Karpas-422 (cell line): ENCODE measurements around the gene IMMT. TPM values are rescaled to one million over a fixed set of nuclear protein-coding genes. Genes with fewer than 3 reads are reported as not detected.
"Not testable (repeated sequence)": the region's sequence is repeated elsewhere in the genome, so short reads cannot be mapped to it uniquely, and the experiment has no call there.

Experiments
- DNase-seq: peaks from one replicate; pipeline ENCODE4 v3.0.0-alpha.2; 2015
- H2AFZ ChIP-seq: fragments of 200-600 bp; sonication (generic); 2 replicates; pipeline ENCODE4 v1.6.1; 2014; ENCODE audit warnings: antibody characterized with exemption, low read length, mixed read lengths
- H3K27ac ChIP-seq: fragments of 200-600 bp; sonication (generic); 2 replicates; pipeline ENCODE4 v1.5.1; 2014; ENCODE audit warnings: mild to moderate bottlenecking, low read length, moderate library complexity
- H3K27me3 ChIP-seq: fragments of 200-600 bp; sonication (generic); 2 replicates; pipeline ENCODE4 v1.6.1; 2014; ENCODE audit warnings: low read length, mixed read lengths
- H3K36me3 ChIP-seq: fragments of 200-600 bp; sonication (generic); 2 replicates; pipeline ENCODE4 v1.6.1; 2014; ENCODE audit warnings: low read length, mixed read lengths; ENCODE audit not compliant: insufficient read depth
- H3K4me1 ChIP-seq: fragments of 200-600 bp; sonication (generic); 2 replicates; pipeline ENCODE4 v1.6.1; 2014; ENCODE audit warnings: mild to moderate bottlenecking, low read length, mixed read lengths
- H3K4me2 ChIP-seq: fragments of 200-600 bp; sonication (generic); 2 replicates; pipeline ENCODE4 v1.6.1; 2014; ENCODE audit warnings: low read length, low read depth, mild to moderate bottlenecking; ENCODE audit not compliant: poor library complexity, severe bottlenecking
- H3K4me3 ChIP-seq: fragments of 200-600 bp; sonication (generic); 2 replicates; pipeline ENCODE4 v1.5.1; 2014; ENCODE audit warnings: mild to moderate bottlenecking, antibody characterized with exemption, low read length, mixed read lengths
- H3K79me2 ChIP-seq: fragments of 200-600 bp; sonication (generic); 2 replicates; pipeline ENCODE4 v1.6.1; 2014; ENCODE audit warnings: mild to moderate bottlenecking, low read length, mixed read lengths
- H3K9ac ChIP-seq: fragments of 200-600 bp; sonication (generic); 2 replicates; pipeline ENCODE4 v1.6.0; 2014; ENCODE audit warnings: low read length
- H3K9me2 ChIP-seq: fragments of 200-600 bp; sonication (generic), shearing (Covaris generic); replicated peaks from 2 replicates; pipeline ENCODE4 v1.6.0; 2014; ENCODE audit warnings: mild to moderate bottlenecking, low read length, moderate library complexity; ENCODE audit not compliant: insufficient read depth
- H3K9me3 ChIP-seq: fragments of 300-700, 200-600 bp; sonication (generic); 2 replicates; pipeline ENCODE4 v1.6.1; 2014; ENCODE audit warnings: low read length, mixed read lengths
- H4K20me1 ChIP-seq: fragments of 200-600 bp; sonication (generic); 2 replicates; pipeline ENCODE4 v1.6.1; 2014; ENCODE audit warnings: mild to moderate bottlenecking, antibody characterized with exemption, low read length, low read depth; ENCODE audit not compliant: insufficient read depth
- total RNA-seq: library from RNA; depleted of rRNA; stranded (reverse); fragments of >200 nt; shearing (Covaris generic); gene quantifications from 2 replicates; pipeline ENCODE4 v1.2.3, GENCODE V29; 2014; ENCODE audit warnings: low replicate concordance

Gene IMMT
- total RNA-seq, 1 experiment from 2014 or later, result 115 TPM

GRCh38 chr2:86201671-86202335 is 6.5 kb upstream of the IMMT start:
- peaks cover 72% of the 10 kb centered on the region for H3K79me2 ChIP-seq

GRCh38 chr2:86200564-86200963 is 5.3 kb upstream of the IMMT start:
- Histone ChIP-seq H3K4me1 (peaks cover 44% of the 10 kb centered on the region), H3K36me3 (peaks cover 12% of the 10 kb centered on the region; the same call in 1 of the 2 replicates), H3K4me2 (peak overlapping the region; percentile 86), H3K4me3 (peak overlapping the region; percentile 93), H3K79me2 (peaks cover 83% of the 10 kb centered on the region), H3K27ac (peak overlapping the region; percentile 48; the same call in 1 of the 2 replicates), H3K9ac (peak overlapping the region; percentile 82)
- H3K9me3 ChIP-seq, H4K20me1 ChIP-seq, H2AFZ ChIP-seq, H3K9me2 ChIP-seq, DNase-seq, H3K27me3 ChIP-seq: not testable (repeated sequence)

More at GRCh38 chr2:86201671-86202335, 6.5 kb upstream of the IMMT start:
- no peaks in the 10 kb centered on the region for H4K20me1 ChIP-seq
- no peaks in the 10 kb centered on the region for H3K9me3 ChIP-seq
- H3K27ac ChIP-seq, result no peak overlapping the region
- peaks cover 20% of the 10 kb centered on the region; the same call in 1 of the 2 replicates for H3K36me3 ChIP-seq
- no peak overlapping the region for H2AFZ ChIP-seq
- no peak overlapping the region for H3K9ac ChIP-seq
- peak overlapping the region; percentile 86 for H3K4me2 ChIP-seq
- DNase-seq, result no peak
- H3K4me1 ChIP-seq, result peaks cover 32% of the 10 kb centered on the region
- no peaks in the 10 kb centered on the region for H3K9me2 ChIP-seq
- H3K4me3 ChIP-seq, result peak overlapping the region; percentile 93; the same call in 1 of the 2 replicates
- no peaks in the 10 kb centered on the region for H3K27me3 ChIP-seq

DNA sequence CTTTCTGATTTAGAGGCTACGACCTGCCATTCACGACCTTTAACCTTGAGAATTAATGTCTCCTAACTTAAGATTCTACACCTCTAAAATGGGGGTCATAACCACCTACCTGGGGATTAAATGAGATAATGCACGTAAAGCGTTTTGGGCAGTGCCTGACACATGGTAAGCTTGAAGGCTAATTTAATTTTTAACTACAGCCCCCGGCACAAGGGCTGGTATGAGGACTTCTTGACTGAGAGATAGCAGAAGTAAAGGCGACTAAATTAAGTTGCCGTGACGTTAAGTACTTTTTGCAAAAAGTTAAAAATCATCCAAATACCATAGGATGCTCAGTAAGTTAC is 4.5 kb upstream of the IMMT start:
- Histone ChIP-seq H3K9me3 (no peaks in the 10 kb centered on the region), H3K79me2 (peaks cover 77% of the 10 kb centered on the region), H3K4me3 (peak overlapping the region; percentile 93), H3K9me2 (no peaks in the 10 kb centered on the region), H4K20me1 (no peaks in the 10 kb centered on the region), H3K9ac (peak overlapping the region; percentile 82), H3K4me2 (peak overlapping the region; percentile 86), H2AFZ (peak overlapping the region; percentile 49), H3K27ac (peak overlapping the region; percentile 48), H3K27me3 (no peaks in the 10 kb centered on the region), H3K4me1 (peaks cover 44% of the 10 kb centered on the region), H3K36me3 (peaks cover 10% of the 10 kb centered on the region; the same call in 1 of the 2 replicates)
- DNase-seq, result peak; percentile 66

GRCh38 chr2:86195808-86196387 is 636 bp upstream of the IMMT start:
- H3K36me3 ChIP-seq, result peaks cover 11% of the 10 kb centered on the region; the same call in 1 of the 2 replicates
- peak overlapping the region; percentile 92 for H3K27ac ChIP-seq
- no peaks in the 10 kb centered on the region for H3K9me3 ChIP-seq
- no peak for DNase-seq
- H3K4me2 ChIP-seq, result peak overlapping the region; percentile 97
- no peaks in the 10 kb centered on the region for H3K27me3 ChIP-seq
- H4K20me1 ChIP-seq, result peaks cover 29% of the 10 kb centered on the region
- H3K4me3 ChIP-seq, result peak overlapping the region; percentile 73
- H3K9ac ChIP-seq, result peak overlapping the region; percentile 97
- H3K79me2 ChIP-seq, result peaks cover 77% of the 10 kb centered on the region
- no peak overlapping the region for H2AFZ ChIP-seq
- no peaks in the 10 kb centered on the region for H3K9me2 ChIP-seq
- H3K4me1 ChIP-seq, result peaks cover 45% of the 10 kb centered on the region

- Histone ChIP-seq H2AFZ (no peak overlapping the region), H3K4me1 (peaks cover 44% of the 10 kb centered on the region), H3K9ac (peak overlapping the region; percentile 97), H3K9me2 (no peaks in the 10 kb centered on the region), H3K36me3 (peaks cover 19% of the 10 kb centered on the region; the same call in 1 of the 2 replicates), H3K27me3 (no peaks in the 10 kb centered on the region), H3K79me2 (peaks cover 77% of the 10 kb centered on the region), H3K4me2 (peak overlapping the region; percentile 97), H3K9me3 (no peaks in the 10 kb centered on the region), H3K27ac (peak overlapping the region; percentile 92), H3K4me3 (peak overlapping the region; percentile 73), H4K20me1 (peaks cover 37% of the 10 kb centered on the region)
- no peak for DNase-seq
These were observed 559 bp downstream of the IMMT start for GRCh38 chr2:86194751-86195054.

GRCh38 chr2:86193901-86194567 is 1.2 kb downstream of the IMMT start:
- Histone ChIP-seq H3K27me3 (no peaks in the 10 kb centered on the region), H2AFZ (no peak overlapping the region), H3K9me2 (no peaks in the 10 kb centered on the region), H3K4me1 (peaks cover 43% of the 10 kb centered on the region), H3K9ac (peak overlapping the region; percentile 97), H3K79me2 (peaks cover 78% of the 10 kb centered on the region), H3K4me2 (peak overlapping the region; percentile 97), H3K27ac (peak overlapping the region; percentile 92; the same call in 1 of the 2 replicates), H3K9me3 (no peaks in the 10 kb centered on the region), H3K36me3 (peaks cover 23% of the 10 kb centered on the region; the same call in 1 of the 2 replicates), H3K4me3 (peak overlapping the region; percentile 73), H4K20me1 (peaks cover 42% of the 10 kb centered on the region)
- peak; percentile 60 for DNase-seq

DNA sequence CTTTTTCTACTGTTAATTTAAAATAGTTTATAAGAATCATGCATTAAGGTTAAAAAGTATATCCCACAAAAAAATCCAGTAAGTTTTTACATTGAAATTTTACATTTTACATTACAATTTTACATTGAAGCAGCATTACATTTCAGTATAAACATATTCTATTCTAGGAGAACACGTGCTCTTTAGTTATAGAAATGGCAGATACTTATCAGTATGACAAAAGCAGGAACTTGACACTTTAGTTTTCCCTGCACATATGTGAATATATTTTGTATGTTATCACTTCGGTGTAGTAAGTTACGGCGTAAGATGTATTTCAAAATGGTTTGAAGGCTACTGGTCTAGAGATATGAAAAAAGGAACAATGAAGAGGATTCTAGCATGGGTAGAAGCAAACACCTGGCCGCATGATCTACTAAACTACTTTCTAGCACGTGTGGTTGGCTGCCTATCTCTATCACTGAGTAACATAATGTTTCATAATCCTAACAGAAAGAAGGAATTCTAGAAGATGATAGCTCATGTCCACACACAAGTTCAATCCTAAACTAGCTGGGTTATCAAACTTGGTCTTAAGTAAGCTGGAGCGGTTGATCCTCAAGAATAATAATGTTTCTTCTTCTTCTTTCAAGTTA is 5.4 kb downstream of the IMMT start:
- Histone ChIP-seq H3K27me3 (no peaks in the 10 kb centered on the region), H3K4me3 (no peak overlapping the region), H2AFZ (no peak overlapping the region), H3K4me2 (no peak overlapping the region), H3K36me3 (peaks cover 33% of the 10 kb centered on the region; the same call in 1 of the 2 replicates), H4K20me1 (peaks cover 80% of the 10 kb centered on the region), H3K9me2 (no peaks in the 10 kb centered on the region), H3K9me3 (no peaks in the 10 kb centered on the region), H3K4me1 (peaks cover 48% of the 10 kb centered on the region), H3K9ac (no peak overlapping the region), H3K79me2 (peaks cover 98% of the 10 kb centered on the region), H3K27ac (no peak overlapping the region)
- no peak for DNase-seq

DNA sequence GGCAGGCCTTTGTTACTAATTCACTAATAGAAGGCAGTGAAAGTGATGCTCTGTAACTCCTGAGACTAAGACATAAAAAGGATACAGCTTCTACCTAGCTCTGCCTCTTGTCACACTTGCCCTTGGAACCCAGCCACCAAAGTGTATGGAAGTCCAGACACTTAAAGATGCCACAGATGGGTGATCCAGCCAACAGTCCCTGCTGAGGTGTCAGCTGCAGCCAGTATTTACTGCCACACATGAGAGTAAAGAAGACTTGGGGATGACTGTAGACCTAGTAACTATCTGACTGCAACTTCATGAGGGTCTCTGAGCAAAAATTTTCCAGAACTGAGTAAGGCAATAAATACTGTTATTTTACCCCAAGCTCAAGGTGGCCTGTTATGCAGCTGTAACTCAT is 8.8 kb downstream of the IMMT start:
- no peak overlapping the region for H2AFZ ChIP-seq
- H3K4me3 ChIP-seq, result no peak overlapping the region
- no peak overlapping the region for H3K4me2 ChIP-seq
- peaks cover 75% of the 10 kb centered on the region for H4K20me1 ChIP-seq
- H3K79me2 ChIP-seq, result peaks cover 100% of the 10 kb centered on the region
- no peak overlapping the region for H3K27ac ChIP-seq
- peaks cover 32% of the 10 kb centered on the region; the same call in 1 of the 2 replicates for H3K36me3 ChIP-seq
- no peaks in the 10 kb centered on the region for H3K9me3 ChIP-seq
- no peaks in the 10 kb centered on the region for H3K27me3 ChIP-seq
- no peak for DNase-seq
- H3K9me2 ChIP-seq, result no peaks in the 10 kb centered on the region
- H3K4me1 ChIP-seq, result peaks cover 27% of the 10 kb centered on the region
- H3K9ac ChIP-seq, result no peak overlapping the region
